ENCODE results near the gene IFI44.

Gene IFI44

DNA sequence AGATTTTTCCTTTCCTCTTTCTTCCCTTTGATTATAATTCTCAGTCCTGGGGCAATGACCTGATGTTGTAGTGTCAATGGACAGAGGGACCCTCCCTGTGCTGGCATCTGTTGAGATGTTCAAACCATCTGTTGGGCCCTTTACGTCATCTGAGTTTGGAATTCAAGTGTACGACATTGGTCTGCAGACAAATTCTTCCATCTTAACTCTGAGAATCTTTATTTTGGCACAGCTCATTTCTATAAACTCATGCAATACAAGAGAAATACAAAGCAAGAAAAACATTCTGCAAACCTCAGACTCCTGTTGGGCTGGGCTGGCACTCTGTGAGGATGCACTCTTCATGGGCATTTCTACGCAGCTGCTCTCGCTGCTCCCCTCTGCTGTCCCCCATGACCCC lies 54.2 kb downstream of the IFI44 start:
- no peak for DNase-seq

DNA sequence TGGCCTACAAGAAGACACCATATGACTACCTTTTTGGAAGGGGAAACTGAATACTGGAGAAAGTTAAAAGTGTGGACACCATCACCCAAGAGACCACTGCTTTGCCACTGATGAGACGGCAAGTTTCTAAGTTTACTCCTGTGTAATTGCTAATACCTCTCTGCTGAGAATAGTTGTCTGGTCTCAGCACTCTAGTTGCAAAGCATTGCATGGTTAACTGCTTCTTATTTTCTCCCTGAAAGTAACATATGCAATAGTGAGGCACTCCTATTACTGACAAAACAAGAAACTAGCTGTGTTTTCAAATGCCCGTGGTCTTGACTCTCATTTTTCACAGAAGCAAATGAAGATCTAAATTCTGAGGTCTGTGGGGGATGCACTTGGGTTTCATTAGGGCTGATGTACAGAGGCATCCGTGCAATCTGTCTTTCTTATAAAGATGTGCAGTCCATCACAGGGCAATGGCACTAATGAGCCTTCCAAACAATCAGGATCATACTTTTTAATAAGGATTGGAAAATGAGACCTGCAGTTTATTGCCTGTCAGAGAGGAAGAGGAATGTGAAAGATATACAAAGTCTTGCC lies 62.9 kb downstream of the IFI44 start:
- DNase-seq: no peak

DNA sequence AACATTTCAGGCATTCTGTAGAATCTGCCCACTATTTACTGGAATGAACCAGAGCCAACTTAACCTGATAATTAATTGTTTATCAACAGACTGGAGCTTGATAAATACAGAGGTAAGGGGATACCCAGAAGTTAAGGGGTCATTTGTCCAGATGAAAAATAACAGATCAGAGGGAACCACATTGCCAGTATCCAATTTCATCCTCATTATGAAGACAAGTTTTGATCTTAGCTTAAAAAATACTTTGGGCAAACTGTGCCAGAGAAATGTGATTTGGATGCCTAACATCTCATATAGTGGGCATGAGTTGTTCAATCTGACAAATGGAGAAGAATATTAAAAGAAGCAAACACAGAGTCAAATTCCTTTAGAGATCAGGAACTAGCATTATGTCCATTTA lies 63.7 kb downstream of the IFI44 start:
- no peak for DNase-seq
